ENCODE data around the gene LGALS3BP. TPM values are rescaled to one million over a fixed set of nuclear protein-coding genes. Genes with fewer than 3 reads are reported as not detected.

The LGALS3BP gene
- total and polyA plus RNA-seq, 2 of the 13 experiments (the other 11 are each of a cell fraction or from before 2014, with no cell fraction given): 137 to 332 TPM

GRCh38 chr17:79022507-79022991, 42.8 kb upstream of the LGALS3BP start:
- 88% methylated on average over 6 of the region's 9 CpGs for WGBS (ENCODE audit: low lambda C conversion rate)
- CTCF ChIA-PET (ENCODE audit: low intra/inter-chr PET ratio, low total read pairs): interaction anchor here (4.9 kb wide), 1 partner anchor 20 kb away, joined by 71 read pairs; no protein-coding TSS in a partner anchor
- Histone ChIP-seq H3K4me2 (ENCODE audit: low read depth, low read length) (no peak overlapping the region), H3K9ac (ENCODE audit: insufficient read depth, low read depth, low read length) (no peak overlapping the region; the same call in 1 of the 2 replicates), H2AFZ (ENCODE audit: low read length) (no peak overlapping the region), H3K36me3 (replicated peaks in 1 of 2; ENCODE audit: control insufficient read depth in 1 of 2, insufficient read depth in 2 of 2, low read length in 2 of 2) (no peaks in the 10 kb centered on the region; a peak in 1 of 5 replicates), H4K20me1 (ENCODE audit: insufficient read depth, low read length) (no peaks in the 10 kb centered on the region), H3K4me1 (ENCODE audit: insufficient read depth, low read length) (peaks cover 65% of the 10 kb centered on the region), H3K27ac (ENCODE audit: extremely low read length, insufficient read depth, low read length) (no peak overlapping the region), H3K4me3 (replicated peaks in 1 of 3; ENCODE audit: insufficient read depth in 1 of 3, low read depth in 2 of 3, low read length in 3 of 3) (no peak overlapping the region), H3K9me3 (ENCODE audit: low read length) (no peaks in the 10 kb centered on the region), H3K27me3 (ENCODE audit: control insufficient read depth in 1 of 2, insufficient read depth in 2 of 2, low read length in 2 of 2) (no peaks in the 10 kb centered on the region), H3K79me2 (ENCODE audit: insufficient read depth, low read length) (peaks cover 8% of the 10 kb centered on the region)
- DNase-seq (ENCODE audit: low spot score): no peak
- BruUV-seq (replicated peaks): no TSS peak
- FAIRE-seq: no peak
- TF ChIP-seq FOXJ3 (CRISPR knock-in tag; IDR thresholded peaks at IDR 0.05; ENCODE audit: borderline replicate concordance) (no peak), NFE2 (CRISPR knock-in tag; IDR thresholded peaks at IDR 0.05) (no peak), POLR2G (IDR thresholded peaks at IDR 0.05; ENCODE audit: low read depth, low read length) (0 out of 2 replicates have a peak, but pooled peaks have one; percentile 18), HDAC2 (CRISPR knock-in tag; IDR thresholded peaks at IDR 0.05) (no peak), ZNF687 (CRISPR knock-in tag; IDR thresholded peaks at IDR 0.05) (peak; percentile 37), PAXIP1 (CRISPR knock-in tag; conservative IDR thresholded peaks at IDR 0.05) (no peak), LBX2 (CRISPR knock-in tag; IDR thresholded peaks at IDR 0.05; ENCODE audit: borderline replicate concordance) (no peak), ZNF232 (CRISPR knock-in tag; IDR thresholded peaks at IDR 0.05; ENCODE audit: borderline replicate concordance) (no peak), AGO2 (optimal IDR thresholded peaks at IDR 0.05; ENCODE audit: low read depth, low read length) (peak; percentile 49)
- intact Hi-C loops (cut with micrococcal nuclease; ENCODE audit: unreplicated experiment) (no loop called here), in situ Hi-C loops (cut with HindIII; ENCODE audit: extremely low pct_ligation_motif_present, low pct_unique_long_range_greater_than_20kb) (no loop called here)
- ATAC-seq: no peak
- POLR2A ChIA-PET: interaction anchor here (1.0 to 1.2 kb wide), 3 partner anchors 13 to 42 kb away, joined by 3 to 4 read pairs (median 3); partner anchors contain the start of gene CANT1

All from HepG2 (cell line).